Fibroblast of pulmonary artery (primary cell): ENCODE data around the gene PDE1A.
"Not testable (repeated sequence)": the region's sequence is repeated elsewhere in the genome, so short reads cannot be mapped to it uniquely, and the experiment has no call there.

Experiments used
- DNase-seq: peaks from one replicate; pipeline ENCODE4 v3.0.0-alpha.2; 2010; ENCODE audit warnings: low read depth
- H3K4me3 ChIP-seq: replicated peaks from 2 replicates; pipeline ENCODE4 v1.5.1; 2011; ENCODE audit warnings: low read depth, mild to moderate bottlenecking, control low read depth, low read length, moderate library complexity
- CTCF ChIP-seq: IDR thresholded peaks from 2 replicates; pipeline ENCODE4 v1.5.1; 2011; ENCODE audit warnings: mild to moderate bottlenecking, control low read depth, low read length, inconsistent platforms; ENCODE audit errors: missing control alignments

Gene PDE1A

DNA sequence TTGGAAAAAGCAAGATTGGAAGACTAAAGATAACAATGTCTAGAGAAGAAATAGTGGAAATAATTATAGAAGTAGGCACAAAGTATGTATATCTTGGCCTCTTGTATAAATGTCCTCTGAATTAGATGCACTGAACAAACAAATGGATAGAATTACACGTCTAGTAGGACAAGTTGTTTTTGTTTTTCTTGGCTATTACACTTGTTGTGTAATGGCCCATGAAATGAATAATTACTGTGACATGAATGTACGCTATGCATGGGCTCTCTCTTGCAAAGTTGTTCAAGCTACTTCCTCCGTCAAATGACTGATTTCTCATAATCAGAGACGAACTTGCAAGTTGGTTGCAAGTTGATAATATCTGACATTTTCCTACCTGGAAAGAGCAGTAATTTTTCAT lies 126.2 kb downstream of the PDE1A start:
- H3K4me3 ChIP-seq, result no peak overlapping the region
- no peak for TF ChIP-seq CTCF
- DNase-seq, result peak; percentile 58

DNA sequence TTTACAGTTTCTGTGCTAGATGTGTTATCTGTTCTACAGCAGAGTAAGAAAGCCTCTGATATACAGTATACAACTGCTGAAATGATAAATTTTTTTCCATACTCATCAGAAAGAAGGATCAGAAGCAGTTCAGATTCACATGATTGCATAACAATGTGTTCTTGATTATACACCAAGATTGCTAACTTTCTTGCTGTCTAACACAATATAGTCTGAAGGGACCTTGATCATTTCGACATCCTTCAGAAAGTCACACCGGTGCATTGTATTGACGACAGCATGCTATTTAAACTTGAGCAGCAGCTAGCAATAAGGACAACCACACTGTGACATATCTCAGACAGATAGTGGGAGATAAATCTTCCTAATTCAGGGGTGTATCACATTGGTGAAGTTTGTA lies 127.2 kb downstream of the PDE1A start:
- no peak for DNase-seq
- TF ChIP-seq CTCF, result no peak
- no peak overlapping the region for H3K4me3 ChIP-seq

GRCh38 chr2:182298456-182298855 lies 128.4 kb downstream of the PDE1A start:
- no peak for DNase-seq
- no peak overlapping the region for H3K4me3 ChIP-seq
- no peak for TF ChIP-seq CTCF

GRCh38 chr2:182291296-182291695 lies 135.5 kb downstream of the PDE1A start:
- no peak for TF ChIP-seq CTCF
- H3K4me3 ChIP-seq, result no peak overlapping the region
- DNase-seq, result no peak

DNA sequence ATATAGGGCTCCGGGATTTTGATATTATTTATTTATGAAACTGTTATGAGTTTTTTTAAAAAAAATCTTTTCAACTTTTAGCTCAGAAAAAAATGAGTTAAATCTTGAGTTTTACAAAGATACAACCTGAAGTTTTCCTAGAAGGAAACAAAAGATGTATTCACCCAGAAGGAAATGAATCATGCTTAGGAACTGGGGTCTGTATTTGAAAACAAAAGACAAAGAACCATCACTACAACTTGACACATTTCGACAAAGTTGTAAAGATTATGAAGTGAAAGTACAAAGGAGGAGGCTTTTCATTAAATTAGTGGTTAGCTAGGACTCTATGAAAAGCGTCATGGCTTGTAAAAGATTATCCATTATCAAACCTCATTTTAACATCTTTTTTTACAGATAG lies 143.3 kb downstream of the PDE1A start:
- peak; percentile 73 for DNase-seq
- H3K4me3 ChIP-seq, result no peak overlapping the region
- TF ChIP-seq CTCF, result no peak

GRCh38 chr2:182281276-182281675 lies 145.6 kb downstream of the PDE1A start:
- no peak overlapping the region for H3K4me3 ChIP-seq
- no peak for DNase-seq
- no peak for TF ChIP-seq CTCF

- no peak for TF ChIP-seq CTCF
- DNase-seq, result peak; percentile 72
- H3K4me3 ChIP-seq, result no peak overlapping the region
Measured at GRCh38 chr2:182280118-182280517, 146.7 kb downstream of the PDE1A start.

- DNase-seq, H3K4me3 ChIP-seq: not testable (repeated sequence)
Measured at GRCh38 chr2:182276662-182277061, 150.2 kb downstream of the PDE1A start.
